ENCODE data around the gene DIP2B. TPM values are rescaled to one million over a fixed set of nuclear protein-coding genes. Genes with fewer than 3 reads are reported as not detected.
"Not testable (repeated sequence)": the region's sequence is repeated elsewhere in the genome, so short reads cannot be mapped to it uniquely, and the experiment has no call there.

DIP2B gene
- total RNA-seq, 2 experiments from 2014 or later: 21.2 to 23.7 TPM

- intact Hi-C loops (cut with micrococcal nuclease): no loop called here
- peak; percentile 59 for DNase-seq
- H3K4me1 Mint-ChIP-seq (ENCODE audit: low read depth): peaks cover 34% of the 10 kb centered on the region
Observed at GRCh38 chr12:50764286-50765094, 259.7 kb downstream of the DIP2B start.

GRCh38 chr12:50765095-50765911, 260.5 kb downstream of the DIP2B start:
- no peaks in the 10 kb centered on the region for H3K9me3 Mint-ChIP-seq
- H3K27me3 Mint-ChIP-seq: no peaks in the 10 kb centered on the region
- peak overlapping the region; percentile 82 for H3K4me3 Mint-ChIP-seq
- H3K4me1 Mint-ChIP-seq (ENCODE audit: low read depth): peaks cover 34% of the 10 kb centered on the region
- ChIA-PET CTCF (interaction anchor here (0.6 to 3.1 kb wide), 35 partner anchors 9 to 576 kb away, joined by 3 to 38 read pairs (median 4); partner anchors contain the start of genes CSRNP2, DIP2B, LARP4 and LETMD1), POLR2A (interaction anchor here (0.5 to 2.1 kb wide), 11 partner anchors 8 to 338 kb away, joined by 3 to 13 read pairs (median 3); partner anchors contain the start of gene SLC11A2)
- peak overlapping the region; percentile 88 for H3K27ac Mint-ChIP-seq
- H3K36me3 Mint-ChIP-seq (ENCODE audit: low read depth): peaks cover 15% of the 10 kb centered on the region
- intact Hi-C loops (cut with micrococcal nuclease): no loop called here
- ATAC-seq: peak; percentile 0
- TF ChIP-seq CTCF (IDR thresholded peaks at IDR 0.05): peak; percentile 83
- peak; percentile 68 for DNase-seq

More at GRCh38 chr12:50764286-50765094, 259.7 kb downstream of the DIP2B start:
- no peak for TF ChIP-seq CTCF (IDR thresholded peaks at IDR 0.05)
- H3K27ac Mint-ChIP-seq: peak overlapping the region; percentile 98
- CTCF ChIA-PET: interaction anchor here (0.6 to 3.1 kb wide), 36 partner anchors 10 to 577 kb away, joined by 3 to 38 read pairs (median 4); partner anchors contain the start of genes CSRNP2, DIP2B, LARP4 and LETMD1
- ATAC-seq: peak; percentile 68
- POLR2A ChIA-PET: interaction anchor here (0.5 to 2.1 kb wide), 13 partner anchors 9 to 339 kb away, joined by 3 to 13 read pairs (median 3); partner anchors contain the start of gene SLC11A2
- peak overlapping the region; percentile 82 for H3K4me3 Mint-ChIP-seq
- H3K36me3 Mint-ChIP-seq (ENCODE audit: low read depth): peaks cover 10% of the 10 kb centered on the region
- no peaks in the 10 kb centered on the region for H3K9me3 Mint-ChIP-seq
- H3K27me3 Mint-ChIP-seq: no peaks in the 10 kb centered on the region

- no peak for TF ChIP-seq CTCF (IDR thresholded peaks at IDR 0.05)
- Mint-ChIP-seq H3K27ac (no peak overlapping the region), H3K4me1 (ENCODE audit: low read depth) (peaks cover 26% of the 10 kb centered on the region), H3K36me3 (ENCODE audit: low read depth) (peaks cover 30% of the 10 kb centered on the region), H3K9me3 (peaks cover 4% of the 10 kb centered on the region), H3K27me3 (no peaks in the 10 kb centered on the region), H3K4me3 (no peak overlapping the region)
- ChIA-PET CTCF (interaction anchor here (1.3 to 1.8 kb wide), 2 partner anchors 14 to 264 kb away, joined by 3 to 5 read pairs; partner anchors contain the start of gene DIP2B), POLR2A (no interaction called here)
- intact Hi-C loops (cut with micrococcal nuclease): no loop called here
- no peak for DNase-seq
- no peak for ATAC-seq
Observed at GRCh38 chr12:50768391-50768790, 263.6 kb downstream of the DIP2B start.

- ATAC-seq; H3K27ac Mint-ChIP-seq; H3K27me3 Mint-ChIP-seq; DNase-seq; intact Hi-C loops (cut with micrococcal nuclease); H3K4me3 Mint-ChIP-seq; POLR2A ChIA-PET; H3K9me3 Mint-ChIP-seq: not testable (repeated sequence)
- Mint-ChIP-seq H3K4me1 (ENCODE audit: low read depth) (peaks cover 28% of the 10 kb centered on the region), H3K36me3 (ENCODE audit: low read depth) (peaks cover 30% of the 10 kb centered on the region)
- CTCF ChIA-PET: interaction anchor here (1.3 to 1.8 kb wide), 2 partner anchors 14 to 264 kb away, joined by 3 to 5 read pairs; partner anchors contain the start of gene DIP2B
Observed at GRCh38 chr12:50768813-50769212, 264.0 kb downstream of the DIP2B start.

- ChIA-PET POLR2A (no interaction called here), CTCF (interaction anchor here (0.9 kb wide), 1 partner anchor 11 kb away, joined by 3 read pairs; no protein-coding TSS in a partner anchor)
- no peak for DNase-seq
- intact Hi-C loops (cut with micrococcal nuclease): no loop called here
- H3K9me3 Mint-ChIP-seq: peaks cover 4% of the 10 kb centered on the region
- H3K27me3 Mint-ChIP-seq: no peaks in the 10 kb centered on the region
- peaks cover 23% of the 10 kb centered on the region for H3K4me1 Mint-ChIP-seq (ENCODE audit: low read depth)
- ATAC-seq: no peak
- H3K27ac Mint-ChIP-seq: no peak overlapping the region
- H3K4me3 Mint-ChIP-seq: no peak overlapping the region
- no peak for TF ChIP-seq CTCF (IDR thresholded peaks at IDR 0.05)
- peaks cover 30% of the 10 kb centered on the region for H3K36me3 Mint-ChIP-seq (ENCODE audit: low read depth)
Observed at GRCh38 chr12:50771409-50771808, 266.6 kb downstream of the DIP2B start.

All from activated CD8-positive, alpha-beta T cell treated with anti-CD3 and anti-CD28 coated beads for 36 hours (primary cell).